Prostate gland (tissue), 2 donors: ENCODE results near the gene RXRB. TPM values are rescaled to one million over a fixed set of nuclear protein-coding genes. Genes with fewer than 3 reads are reported as not detected.

Source experiments
- DNase-seq: peaks from one replicate; pipeline ENCODE4 v3.0.0-alpha.2; 2019; ENCODE audit warnings: low spot score
- H3K27ac ChIP-seq, 2 donors: fragments of 200-600 bp; sonication (generic); 2 replicates each; pipeline ENCODE4 v1.5.1; 2017 to 2019
- H3K27me3 ChIP-seq: fragments of 200-600 bp; sonication (generic); replicated peaks from 2 replicates; pipeline ENCODE4 v1.5.1; 2019; ENCODE audit not compliant: insufficient read depth
- H3K36me3 ChIP-seq, 2 donors: fragments of 200-600 bp; sonication (generic); 1 replicate in 1 of 2; 2 replicates in 1 of 2; pipeline versions ENCODE4 v1.5.1 to v1.8.1; 2017 to 2019
- H3K4me1 ChIP-seq: fragments of 200-600 bp; sonication (generic); replicated peaks from 2 replicates; pipeline ENCODE4 v1.5.1; 2019
- H3K4me3 ChIP-seq, 2 donors: fragments of 200-600 bp; sonication (generic); 2 replicates each; pipeline ENCODE4 v1.5.1; 2017 to 2019
- H3K9me3 ChIP-seq: fragments of 200-600 bp; sonication (generic); 2 replicates; pipeline ENCODE4 v1.5.1; 2017
- POLR2A ChIP-seq: fragments of 450-650 bp; IDR thresholded peaks from one replicate; pipeline ENCODE4 v1.6.1; 2016; ENCODE audit warnings: antibody characterized with exemption, mild to moderate bottlenecking
- POLR2AphosphoS5 ChIP-seq: sonication (generic); formaldehyde crosslinking; IDR thresholded peaks from one replicate; pipeline ENCODE4 v1.6.1; 2017; ENCODE audit warnings: antibody characterized with exemption
- WGBS: methylation state at CpG from one replicate; pipeline ENCODE4 v1.1.5; 2018; 5-methylcytosine and 5-hydroxymethylcytosine counted together
- intact Hi-C: fragments of 100-400 bp; cut with DNase I; formaldehyde crosslinking; loops from one replicate; pipeline ENCODE4 v1.14.2; 2022
- total RNA-seq, 2 donors: library from RNA; depleted of rRNA; stranded (reverse); fragments of >200 nt; gene quantifications; one replicate each; pipeline ENCODE4 v1.1.0, GENCODE V29; 2016
- TF ChIP-seq, protein P1 (sequence below), 4 experiments: fragments of 200-600 bp in 2 of 4; fragments of 450-650 bp in 2 of 4; sonication (generic) in 2 of 4; IDR thresholded peaks; 1 replicate in 3 of 4; 2 replicates in 1 of 4; pipeline ENCODE4 v1.5.1; 2016 to 2019; ENCODE audit warnings: antibody characterized with exemption in 4 of 4, mild to moderate bottlenecking in 2 of 4, moderate library complexity in 2 of 4

The RXRB gene
- total RNA-seq, 2 donors from 2014 or later = 30.6 to 40.5 TPM

DNA sequence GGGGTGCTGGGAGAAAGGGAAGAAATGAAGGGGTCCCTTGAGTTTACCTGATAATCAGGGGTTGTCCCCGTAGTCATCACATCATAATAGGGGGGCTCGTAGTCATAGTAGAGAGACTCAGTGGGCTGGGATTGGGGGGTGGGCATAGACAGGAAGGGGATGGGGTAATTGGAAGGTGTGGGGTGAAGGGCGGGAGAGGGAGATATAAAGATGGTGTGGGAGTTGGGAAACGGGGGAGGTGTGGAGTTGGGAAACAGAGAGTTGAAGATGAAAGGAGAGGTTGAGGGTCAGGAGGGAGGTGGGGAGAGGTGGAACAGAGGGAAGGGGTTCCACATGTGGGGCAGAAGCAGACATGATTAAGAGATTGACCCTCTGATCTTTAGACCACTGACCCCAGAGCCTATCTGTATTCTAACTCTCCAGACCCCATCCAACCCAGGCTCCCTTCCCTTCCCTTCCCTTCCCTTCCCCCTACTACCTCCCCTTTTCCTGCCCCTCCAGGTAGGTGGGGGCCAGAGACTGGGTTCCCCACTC is 14.7 kb downstream of the RXRB start:
- H3K27ac ChIP-seq = no peak overlapping the region
- no peaks in the 10 kb centered on the region for H3K27me3 ChIP-seq
- no peak overlapping the region for H3K4me3 ChIP-seq
- no peaks in the 10 kb centered on the region for H3K9me3 ChIP-seq
- intact Hi-C loops = no loop called here
- 73% methylated on average over 4 of the region's 4 CpGs for WGBS
- no peaks in the 10 kb centered on the region for H3K36me3 ChIP-seq
- DNase-seq = no peak
- TF ChIP-seq POLR2AphosphoS5 = no peak
- H3K4me1 ChIP-seq = no peaks in the 10 kb centered on the region

DNA sequence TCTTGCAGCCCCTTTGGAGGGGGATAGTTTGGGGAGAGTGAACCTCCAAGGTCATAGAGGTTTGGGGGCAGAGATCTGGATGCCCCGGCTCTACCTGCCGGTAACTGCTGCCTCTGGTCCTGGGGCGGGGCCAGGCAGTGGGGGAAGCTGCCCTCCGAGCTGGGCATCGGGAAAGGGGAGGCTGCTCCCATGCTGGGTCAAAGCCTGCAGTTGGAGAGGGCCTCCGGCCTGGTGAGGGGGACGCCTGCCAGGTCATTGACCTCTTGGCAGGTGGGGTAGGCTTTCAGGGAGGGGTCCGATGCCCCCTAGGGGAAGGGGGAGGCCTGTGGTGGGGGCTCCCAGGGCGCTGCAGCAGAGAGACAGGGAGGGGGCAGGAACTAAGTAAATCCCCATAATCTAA is 15.3 kb downstream of the RXRB start:
- H3K27me3 ChIP-seq = no peaks in the 10 kb centered on the region
- TF ChIP-seq POLR2AphosphoS5 = no peak
- TF ChIP-seq POLR2A = no peak
- TF ChIP-seq, protein P1, sequence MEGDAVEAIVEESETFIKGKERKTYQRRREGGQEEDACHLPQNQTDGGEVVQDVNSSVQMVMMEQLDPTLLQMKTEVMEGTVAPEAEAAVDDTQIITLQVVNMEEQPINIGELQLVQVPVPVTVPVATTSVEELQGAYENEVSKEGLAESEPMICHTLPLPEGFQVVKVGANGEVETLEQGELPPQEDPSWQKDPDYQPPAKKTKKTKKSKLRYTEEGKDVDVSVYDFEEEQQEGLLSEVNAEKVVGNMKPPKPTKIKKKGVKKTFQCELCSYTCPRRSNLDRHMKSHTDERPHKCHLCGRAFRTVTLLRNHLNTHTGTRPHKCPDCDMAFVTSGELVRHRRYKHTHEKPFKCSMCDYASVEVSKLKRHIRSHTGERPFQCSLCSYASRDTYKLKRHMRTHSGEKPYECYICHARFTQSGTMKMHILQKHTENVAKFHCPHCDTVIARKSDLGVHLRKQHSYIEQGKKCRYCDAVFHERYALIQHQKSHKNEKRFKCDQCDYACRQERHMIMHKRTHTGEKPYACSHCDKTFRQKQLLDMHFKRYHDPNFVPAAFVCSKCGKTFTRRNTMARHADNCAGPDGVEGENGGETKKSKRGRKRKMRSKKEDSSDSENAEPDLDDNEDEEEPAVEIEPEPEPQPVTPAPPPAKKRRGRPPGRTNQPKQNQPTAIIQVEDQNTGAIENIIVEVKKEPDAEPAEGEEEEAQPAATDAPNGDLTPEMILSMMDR (IDR thresholded peaks at IDR 0.05) = no peak
- H3K4me3 ChIP-seq = no peak overlapping the region
- 71% methylated on average over 9 of the region's 9 CpGs for WGBS
- no peaks in the 10 kb centered on the region for H3K4me1 ChIP-seq
- H3K36me3 ChIP-seq = no peaks in the 10 kb centered on the region
- no peak for DNase-seq
- intact Hi-C loops = no loop called here
- H3K27ac ChIP-seq = no peak overlapping the region
- H3K9me3 ChIP-seq = no peaks in the 10 kb centered on the region

DNA sequence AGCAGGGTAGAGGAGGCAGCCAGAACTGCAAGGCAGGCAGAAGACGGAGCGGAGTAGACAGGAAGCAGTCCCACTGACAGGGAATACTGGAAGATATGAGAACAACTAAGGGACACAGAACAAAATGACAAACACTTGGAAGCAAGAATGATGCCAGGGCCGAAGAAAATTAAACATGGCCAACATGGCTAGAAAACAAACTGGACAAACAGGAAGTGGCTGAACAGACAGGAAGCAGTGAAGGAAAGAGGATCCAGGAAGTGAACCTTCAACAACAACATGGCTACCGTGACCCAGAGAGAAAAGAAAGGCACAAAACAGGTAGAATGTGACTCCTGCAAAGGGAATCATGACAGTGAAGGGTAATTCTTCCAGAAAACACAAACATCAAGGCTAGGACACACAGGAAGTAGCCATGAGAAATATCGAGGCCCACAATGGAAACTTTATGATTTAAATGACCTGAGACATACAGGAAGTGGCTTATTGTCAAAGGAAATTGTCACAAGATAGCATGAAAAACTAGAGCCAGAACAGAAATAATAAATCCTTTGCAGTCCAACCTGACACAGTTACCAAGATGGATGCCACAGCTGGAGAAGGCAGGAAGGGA is 17.3 kb downstream of the RXRB start:
- Histone ChIP-seq H3K27me3 (no peaks in the 10 kb centered on the region), H3K4me3 (no peak overlapping the region), H3K4me1 (no peaks in the 10 kb centered on the region), H3K36me3 (no peaks in the 10 kb centered on the region), H3K9me3 (no peaks in the 10 kb centered on the region), H3K27ac (no peak overlapping the region)
- TF ChIP-seq POLR2AphosphoS5 (no peak), POLR2A (no peak)
- TF ChIP-seq, protein P1 (IDR thresholded peaks at IDR 0.05) = no peak
- DNase-seq = no peak
- intact Hi-C loops = no loop called here
- WGBS = 86% methylated on average over 5 of the region's 5 CpGs

DNA sequence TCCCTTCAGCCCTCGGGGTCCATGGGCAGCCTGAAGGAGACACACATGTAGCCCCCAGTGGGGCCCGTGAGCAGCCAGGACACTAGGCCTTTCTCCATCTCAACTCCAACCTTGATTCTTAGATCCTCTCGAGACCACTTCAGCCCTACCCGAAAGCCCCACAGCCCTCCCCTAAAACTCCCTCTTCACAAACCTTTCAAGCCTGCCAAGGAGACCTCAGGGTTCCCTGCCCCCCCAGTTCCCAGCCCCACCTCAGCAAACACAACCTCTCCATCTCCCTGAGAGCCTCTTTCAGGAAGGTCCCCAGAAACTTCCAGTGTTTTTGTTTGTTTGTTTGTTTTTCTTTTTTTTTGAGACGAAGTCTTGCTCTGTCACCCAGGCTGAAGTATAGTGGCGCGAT is 19.3 kb downstream of the RXRB start:
- no peak for DNase-seq
- 91% methylated on average over 7 of the region's 7 CpGs for WGBS
- Histone ChIP-seq H3K9me3 (no peaks in the 10 kb centered on the region), H3K4me1 (no peaks in the 10 kb centered on the region), H3K27ac (no peak overlapping the region), H3K27me3 (no peaks in the 10 kb centered on the region), H3K4me3 (no peak overlapping the region), H3K36me3 (no peaks in the 10 kb centered on the region)
- TF ChIP-seq POLR2A = no peak
- TF ChIP-seq POLR2AphosphoS5 = no peak
- TF ChIP-seq, protein P1 (IDR thresholded peaks at IDR 0.05) = no peak
- intact Hi-C loops = no loop called here

DNA sequence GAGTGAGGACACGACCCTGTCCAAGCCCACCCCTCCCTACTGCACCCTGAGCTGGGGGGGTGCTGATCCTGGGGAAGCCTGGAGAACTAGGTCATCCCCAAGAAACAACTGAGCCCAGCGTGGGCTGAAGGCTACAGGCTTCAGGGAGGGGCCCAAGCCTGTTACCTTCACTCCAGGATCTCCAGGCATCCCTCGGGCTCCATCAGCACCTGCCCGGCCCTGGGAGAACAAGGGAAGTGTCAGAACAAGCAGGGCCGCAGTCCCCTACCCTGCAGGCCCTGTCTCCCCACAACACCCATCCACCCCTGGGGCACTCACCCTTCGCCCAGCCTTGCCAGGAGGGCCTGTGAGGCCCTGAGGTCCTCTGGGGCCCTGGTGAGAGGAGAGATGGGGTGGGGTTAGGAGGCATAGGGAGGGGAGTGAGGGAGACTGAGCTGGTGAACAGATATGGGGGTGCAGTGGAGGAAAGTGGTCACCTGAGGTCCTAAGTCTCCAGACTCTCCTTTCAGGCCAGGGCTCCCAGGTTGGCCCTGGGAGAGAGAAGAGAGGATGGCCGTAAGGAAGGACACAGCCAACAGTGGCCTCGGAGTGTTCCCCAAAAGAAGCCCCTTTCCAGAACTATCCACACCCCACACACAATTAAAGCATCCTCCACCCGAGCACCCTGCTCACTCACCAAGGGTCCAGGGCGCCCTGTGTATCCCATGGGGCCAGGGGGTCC is 21.6 kb downstream of the RXRB start:
- DNase-seq = no peak
- H3K4me3 ChIP-seq = no peak overlapping the region
- H3K4me1 ChIP-seq = no peaks in the 10 kb centered on the region
- intact Hi-C loops = no loop called here
- H3K27me3 ChIP-seq = no peaks in the 10 kb centered on the region
- no peaks in the 10 kb centered on the region for H3K9me3 ChIP-seq
- no peak overlapping the region for H3K27ac ChIP-seq
- TF ChIP-seq POLR2A = no peak
- TF ChIP-seq POLR2AphosphoS5 = no peak
- TF ChIP-seq, protein P1 (IDR thresholded peaks at IDR 0.05) = no peak
- WGBS = 92% methylated on average over 10 of the region's 10 CpGs
- H3K36me3 ChIP-seq = no peaks in the 10 kb centered on the region
